HCT116 (cell line): ENCODE results near the gene USP3. TPM values are rescaled to one million over a fixed set of nuclear protein-coding genes. Genes with fewer than 3 reads are reported as not detected.

ENCODE experiments used
- ATAC-seq: fragments of 200-7000 bp; cut with Tn5 transposase; 2 replicates; pipeline ENCODE4 v1.9.1; 2020; ENCODE audit warnings: mild to moderate bottlenecking, moderate library complexity
- BruUV-seq: library from RNA; stranded (reverse); fragments of 400-500 nt; replicated peaks from 2 replicates; lab custom pipeline; 2021; lab: Mats Ljungman, UMichigan
- CTCF ChIA-PET: fragments of 300-600 bp; sonication (Branson Sonifier 250); formaldehyde crosslinking; loops from one replicate; lab custom pipeline; 2021; ENCODE audit warnings: antibody characterized with exemption; lab: Charles Lee
- POLR2A ChIA-PET: fragments of 300-600, 350-600 bp; sonication (Branson Sonifier 250); formaldehyde crosslinking; loops from one replicate; lab custom pipeline; 2021; ENCODE audit warnings: antibody characterized with exemption; lab: Charles Lee
- RAD21 ChIA-PET, 2 experiments: fragments of 300-600 bp; sonication (Branson Sonifier 250); formaldehyde crosslinking; loops; one replicate each; lab custom pipeline; 2023; ENCODE audit warnings: low total read pairs in 2 of 2; ENCODE audit not compliant: uncharacterized antibody in 2 of 2, unreplicated experiment in 2 of 2, low non-redundant PET in 1 of 2; lab: Charles Lee
- DNase-seq: peaks from one replicate; pipeline ENCODE4 v3.0.0-alpha.2; 2010; ENCODE audit warnings: low read depth, low spot score
- H2AFZ ChIP-seq: fragments of 200-600 bp; shearing (Covaris generic), sonication (generic); 2 replicates; pipeline ENCODE4 v1.6.1; 2017; ENCODE audit warnings: low read depth, mixed run types, mixed read lengths, antibody characterized with exemption, low read length; ENCODE audit not compliant: poor library complexity, severe bottlenecking
- H3K27ac ChIP-seq: 2 replicates; pipeline ENCODE4 v1.5.1; 2012; ENCODE audit warnings: low read depth, low read length
- H3K27me3 ChIP-seq: fragments of 200-600 bp; sonication (generic); 2 replicates; pipeline ENCODE4 v1.6.1; 2016; ENCODE audit warnings: mixed run types, low read length, mixed read lengths; ENCODE audit not compliant: insufficient read depth
- H3K36me3 ChIP-seq, 2 experiments: fragments of 200-500 bp in 1 of 2; fragments of 200-600 bp in 1 of 2; sonication (Bioruptor generic) in 1 of 2; sonication (generic) in 1 of 2; 2 replicates each; pipeline versions ENCODE4 v1.5.1 to v1.6.1; 2014 to 2016; ENCODE audit warnings: low read length in 2 of 2, inconsistent platforms in 1 of 2, mixed read lengths in 1 of 2, mixed run types in 1 of 2; ENCODE audit not compliant: insufficient read depth in 2 of 2, control insufficient read depth in 1 of 2
- H3K4me1 ChIP-seq, 2 experiments: fragments of 200-600 bp in 1 of 2; sonication (generic) in 1 of 2; 2 replicates each; pipeline versions ENCODE4 v1.5.1 to v1.6.1; 2012 to 2017; ENCODE audit warnings: low read length in 2 of 2, inconsistent platforms in 1 of 2, mild to moderate bottlenecking in 1 of 2, mixed read lengths in 1 of 2, mixed run types in 1 of 2, moderate library complexity in 1 of 2; ENCODE audit not compliant: insufficient read depth in 2 of 2, control insufficient read depth in 1 of 2
- H3K4me2 ChIP-seq: fragments of 200-600 bp; sonication (generic); 2 replicates; pipeline ENCODE4 v1.6.1; 2017; ENCODE audit warnings: mixed run types, low read length, mixed read lengths
- H3K4me3 ChIP-seq, 2 experiments: fragments of 200-600 bp in 1 of 2; sonication (generic) in 1 of 2; replicated peaks in 1 of 2; 2 replicates each; pipeline ENCODE4 v1.5.1; 2011 to 2016; ENCODE audit warnings: low read length in 2 of 2, control low read depth in 1 of 2, low read depth in 1 of 2, mild to moderate bottlenecking in 1 of 2, mixed read lengths in 1 of 2, mixed run types in 1 of 2
- H3K79me2 ChIP-seq: fragments of 200-600 bp; sonication (generic); 2 replicates; pipeline ENCODE4 v1.6.1; 2017; ENCODE audit warnings: mild to moderate bottlenecking, mixed run types, low read length, moderate library complexity, mixed read lengths; ENCODE audit not compliant: insufficient read depth
- H3K9ac ChIP-seq: fragments of 200-600 bp; sonication (generic); 2 replicates; pipeline ENCODE4 v1.6.1; 2016; ENCODE audit warnings: low read length, mixed read lengths
- H3K9me2 ChIP-seq: fragments of 200-600 bp; sonication (generic), shearing (Covaris generic); 2 replicates; pipeline ENCODE4 v1.6.1; 2017; ENCODE audit warnings: mixed run types, mild to moderate bottlenecking, moderate library complexity; ENCODE audit not compliant: insufficient read depth
- H3K9me3 ChIP-seq, 2 experiments: fragments of 200-500 bp in 1 of 2; fragments of 200-600 bp in 1 of 2; sonication (Bioruptor generic) in 1 of 2; sonication (generic) in 1 of 2; 2 replicates each; pipeline ENCODE4 v1.6.1; 2014 to 2017; ENCODE audit warnings: low read length in 2 of 2, mixed read lengths in 2 of 2, inconsistent platforms in 1 of 2, low read depth in 1 of 2, mild to moderate bottlenecking in 1 of 2, mixed run types in 1 of 2, moderate library complexity in 1 of 2; ENCODE audit not compliant: control insufficient read depth in 1 of 2, insufficient read depth in 1 of 2
- H4K20me1 ChIP-seq: fragments of 200-600 bp; sonication (generic), shearing (Covaris generic); 2 replicates; pipeline ENCODE4 v1.6.1; 2017; ENCODE audit warnings: mixed run types, mild to moderate bottlenecking, moderate library complexity; ENCODE audit not compliant: insufficient read depth
- ATF3 ChIP-seq: IDR thresholded peaks from 2 replicates; pipeline ENCODE4 v1.6.1; 2012
- ELF1 ChIP-seq: IDR thresholded peaks from 2 replicates; pipeline ENCODE4 v1.6.1; 2012; ENCODE audit warnings: low read depth, borderline replicate concordance
- JUND ChIP-seq: IDR thresholded peaks from 2 replicates; pipeline ENCODE4 v1.6.1; 2012
- POLR2A ChIP-seq: IDR thresholded peaks from 2 replicates; pipeline ENCODE4 v1.7.0; 2011; ENCODE audit warnings: borderline replicate concordance; ENCODE audit not compliant: insufficient read depth, insufficient read length; ENCODE audit errors: extremely low read depth
- POLR2AphosphoS5 ChIP-seq: IDR thresholded peaks from 2 replicates; pipeline ENCODE4 v1.6.1; 2011; ENCODE audit warnings: mild to moderate bottlenecking, low read depth, low read length, moderate library complexity
- SRF ChIP-seq: IDR thresholded peaks from 2 replicates; pipeline ENCODE4 v1.6.1; 2012; ENCODE audit warnings: low read depth
- YY1 ChIP-seq: IDR thresholded peaks from 2 replicates; pipeline ENCODE4 v1.6.1; 2011; ENCODE audit warnings: low read length, low read depth, moderate library complexity, mild to moderate bottlenecking; ENCODE audit not compliant: insufficient replicate concordance; ENCODE audit errors: extremely low read depth
- ZNF274 ChIP-seq: fragments of 200-500 bp; sonication (Bioruptor generic); IDR thresholded peaks from 2 replicates; pipeline ENCODE4 v1.6.1; 2014; ENCODE audit warnings: mild to moderate bottlenecking, low read depth, low read length, inconsistent platforms
- intact Hi-C: fragments of 100-400 bp; cut with micrococcal nuclease; formaldehyde crosslinking; loops from 2 replicates; pipeline ENCODE4 v1.10.0; 2022
- total RNA-seq: library from RNA; stranded (reverse); gene quantifications from one replicate; pipeline ENCODE4 v1.2.1, GENCODE V29; 2021; ENCODE audit not compliant: unreplicated experiment
- TF ChIP-seq, protein P1 (sequence below): IDR thresholded peaks from 2 replicates; pipeline ENCODE4 v1.6.1; 2011; ENCODE audit warnings: mild to moderate bottlenecking, low read length, moderate library complexity; ENCODE audit not compliant: insufficient replicate concordance; ENCODE audit errors: extremely low read depth
- TF ChIP-seq, protein P2 (sequence below), 3 experiments: fragments of 200-600 bp in 1 of 3; sonication (generic) in 1 of 3; IDR thresholded peaks in 2 of 3; conservative IDR thresholded peaks in 1 of 3; 2 replicates each; pipeline ENCODE4 v1.5.1; 2012 to 2017; ENCODE audit warnings: low read depth in 2 of 3, low read length in 2 of 3, antibody characterized with exemption in 1 of 3, borderline replicate concordance in 1 of 3, control low read depth in 1 of 3, mild to moderate bottlenecking in 1 of 3, mixed read lengths in 1 of 3, mixed run types in 1 of 3, moderate library complexity in 1 of 3; ENCODE audit not compliant: insufficient read depth in 1 of 3

Gene USP3
- total RNA-seq, 1 experiment from 2014 or later, result 61.6 TPM

- peaks cover 61% of the 10 kb centered on the region for H3K79me2 ChIP-seq
- no peak overlapping the region for H3K4me3 ChIP-seq
- no peak overlapping the region for H3K9ac ChIP-seq
- no peaks in the 10 kb centered on the region for H3K36me3 ChIP-seq
- ChIA-PET RAD21 (no interaction called here), POLR2A (interaction anchor here (0.7 to 1.3 kb wide), 2 partner anchors 11 to 28 kb away, joined by 3 read pairs; no protein-coding TSS in a partner anchor), CTCF (no interaction called here)
- H3K27me3 ChIP-seq, result no peaks in the 10 kb centered on the region
- TF ChIP-seq, protein P1, sequence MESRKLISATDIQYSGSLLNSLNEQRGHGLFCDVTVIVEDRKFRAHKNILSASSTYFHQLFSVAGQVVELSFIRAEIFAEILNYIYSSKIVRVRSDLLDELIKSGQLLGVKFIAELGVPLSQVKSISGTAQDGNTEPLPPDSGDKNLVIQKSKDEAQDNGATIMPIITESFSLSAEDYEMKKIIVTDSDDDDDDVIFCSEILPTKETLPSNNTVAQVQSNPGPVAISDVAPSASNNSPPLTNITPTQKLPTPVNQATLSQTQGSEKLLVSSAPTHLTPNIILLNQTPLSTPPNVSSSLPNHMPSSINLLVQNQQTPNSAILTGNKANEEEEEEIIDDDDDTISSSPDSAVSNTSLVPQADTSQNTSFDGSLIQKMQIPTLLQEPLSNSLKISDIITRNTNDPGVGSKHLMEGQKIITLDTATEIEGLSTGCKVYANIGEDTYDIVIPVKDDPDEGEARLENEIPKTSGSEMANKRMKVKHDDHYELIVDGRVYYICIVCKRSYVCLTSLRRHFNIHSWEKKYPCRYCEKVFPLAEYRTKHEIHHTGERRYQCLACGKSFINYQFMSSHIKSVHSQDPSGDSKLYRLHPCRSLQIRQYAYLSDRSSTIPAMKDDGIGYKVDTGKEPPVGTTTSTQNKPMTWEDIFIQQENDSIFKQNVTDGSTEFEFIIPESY, result no peak
- TF ChIP-seq POLR2A (no peak), SRF (no peak), ELF1 (no peak), ZNF274 (no peak), JUND (no peak), ATF3 (no peak), POLR2AphosphoS5 (no peak), YY1 (no peak)
- TF ChIP-seq, protein P2, sequence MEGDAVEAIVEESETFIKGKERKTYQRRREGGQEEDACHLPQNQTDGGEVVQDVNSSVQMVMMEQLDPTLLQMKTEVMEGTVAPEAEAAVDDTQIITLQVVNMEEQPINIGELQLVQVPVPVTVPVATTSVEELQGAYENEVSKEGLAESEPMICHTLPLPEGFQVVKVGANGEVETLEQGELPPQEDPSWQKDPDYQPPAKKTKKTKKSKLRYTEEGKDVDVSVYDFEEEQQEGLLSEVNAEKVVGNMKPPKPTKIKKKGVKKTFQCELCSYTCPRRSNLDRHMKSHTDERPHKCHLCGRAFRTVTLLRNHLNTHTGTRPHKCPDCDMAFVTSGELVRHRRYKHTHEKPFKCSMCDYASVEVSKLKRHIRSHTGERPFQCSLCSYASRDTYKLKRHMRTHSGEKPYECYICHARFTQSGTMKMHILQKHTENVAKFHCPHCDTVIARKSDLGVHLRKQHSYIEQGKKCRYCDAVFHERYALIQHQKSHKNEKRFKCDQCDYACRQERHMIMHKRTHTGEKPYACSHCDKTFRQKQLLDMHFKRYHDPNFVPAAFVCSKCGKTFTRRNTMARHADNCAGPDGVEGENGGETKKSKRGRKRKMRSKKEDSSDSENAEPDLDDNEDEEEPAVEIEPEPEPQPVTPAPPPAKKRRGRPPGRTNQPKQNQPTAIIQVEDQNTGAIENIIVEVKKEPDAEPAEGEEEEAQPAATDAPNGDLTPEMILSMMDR (IDR thresholded peaks at IDR 0.05 in 2 of 3, conservative IDR thresholded peaks at IDR 0.05 in 1 of 3; ENCODE audit: borderline replicate concordance in 1 of 3, insufficient read depth in 1 of 3, low read depth in 2 of 3, low read length in 2 of 3), result no peak
- no peaks in the 10 kb centered on the region for H3K9me2 ChIP-seq
- intact Hi-C loops, result no loop called here
- no peak overlapping the region for H3K4me2 ChIP-seq
- ATAC-seq, result no peak
- H2AFZ ChIP-seq, result no peak overlapping the region
- H3K4me1 ChIP-seq, result no peaks in the 10 kb centered on the region
- H4K20me1 ChIP-seq, result peaks cover 23% of the 10 kb centered on the region; the same call in 1 of the 2 replicates
- no TSS peak for BruUV-seq
- DNase-seq, result no peak
- H3K9me3 ChIP-seq, result no peaks in the 10 kb centered on the region
- no peak overlapping the region for H3K27ac ChIP-seq
Measured at GRCh38 chr15:63545520-63545919, 41.1 kb downstream of the USP3 start.
